COLO668 (cell line): ENCODE data around the gene BNC1.
"Not testable (repeated sequence)": the region's sequence is repeated elsewhere in the genome, so short reads cannot be mapped to it uniquely, and the experiment has no call there.

Experiments
- DNase-seq: peaks from one replicate; lab custom pipeline; 2025; ENCODE audit not compliant: unreplicated experiment; lab: John Stamatoyannopoulos, UW

Gene BNC1

GRCh38 chr15:83293201-83293600 is 8.7 kb upstream of the BNC1 start:
- no peak for DNase-seq

GRCh38 chr15:83292317-83292716 is 7.9 kb upstream of the BNC1 start:
- DNase-seq, result no peak

- DNase-seq, result no peak
Measured at GRCh38 chr15:83290236-83290635, 5.8 kb upstream of the BNC1 start.

GRCh38 chr15:83289160-83289559 is 4.7 kb upstream of the BNC1 start:
- no peak for DNase-seq

DNA sequence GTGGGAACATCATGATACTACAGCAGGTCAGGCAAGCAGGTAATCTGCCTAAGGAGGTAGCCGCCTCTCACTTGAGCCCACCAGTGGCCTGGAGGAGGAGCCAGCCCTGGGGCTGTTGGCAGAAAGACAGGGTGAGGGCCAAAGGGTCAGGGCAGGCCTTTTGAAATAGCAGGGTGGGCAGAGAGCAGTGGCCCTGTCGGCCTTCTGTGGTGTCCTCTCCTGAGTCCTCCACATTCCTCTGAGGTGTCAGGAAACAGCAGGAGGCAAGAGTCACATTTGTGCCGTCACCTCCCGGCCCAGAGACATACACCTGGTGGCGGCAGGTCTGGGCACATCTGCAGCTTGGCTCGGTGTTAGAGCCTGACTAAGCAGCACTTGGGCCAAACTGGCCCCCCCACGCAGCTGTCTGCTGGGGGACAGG is 3.9 kb upstream of the BNC1 start:
- no peak for DNase-seq

DNA sequence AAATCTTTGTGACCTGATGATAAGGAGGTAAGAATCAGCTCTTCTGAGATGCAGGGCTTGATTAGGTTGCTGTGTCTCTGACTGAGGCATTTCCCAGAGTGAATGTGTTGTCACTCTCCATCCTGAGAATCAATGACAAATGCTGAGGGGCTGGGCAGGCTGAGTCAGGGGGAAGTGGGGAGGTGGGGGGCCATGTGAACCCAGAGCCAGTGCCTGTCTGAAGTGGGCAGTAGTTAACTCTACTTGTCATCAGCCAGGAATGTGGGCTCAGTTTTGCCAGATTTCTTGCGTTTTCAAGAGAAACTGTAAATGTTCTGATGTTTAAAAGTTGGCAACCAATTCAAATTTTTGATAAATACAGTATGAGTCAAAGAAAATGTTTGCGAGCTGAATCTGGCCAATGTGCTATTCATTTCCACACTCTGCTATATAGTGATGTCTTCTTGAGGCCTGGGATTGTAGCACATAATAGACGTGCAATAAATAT is 3.1 kb upstream of the BNC1 start:
- DNase-seq, result no peak

GRCh38 chr15:83285979-83286553 is 1.6 kb upstream of the BNC1 start:
- DNase-seq, result no peak

DNA sequence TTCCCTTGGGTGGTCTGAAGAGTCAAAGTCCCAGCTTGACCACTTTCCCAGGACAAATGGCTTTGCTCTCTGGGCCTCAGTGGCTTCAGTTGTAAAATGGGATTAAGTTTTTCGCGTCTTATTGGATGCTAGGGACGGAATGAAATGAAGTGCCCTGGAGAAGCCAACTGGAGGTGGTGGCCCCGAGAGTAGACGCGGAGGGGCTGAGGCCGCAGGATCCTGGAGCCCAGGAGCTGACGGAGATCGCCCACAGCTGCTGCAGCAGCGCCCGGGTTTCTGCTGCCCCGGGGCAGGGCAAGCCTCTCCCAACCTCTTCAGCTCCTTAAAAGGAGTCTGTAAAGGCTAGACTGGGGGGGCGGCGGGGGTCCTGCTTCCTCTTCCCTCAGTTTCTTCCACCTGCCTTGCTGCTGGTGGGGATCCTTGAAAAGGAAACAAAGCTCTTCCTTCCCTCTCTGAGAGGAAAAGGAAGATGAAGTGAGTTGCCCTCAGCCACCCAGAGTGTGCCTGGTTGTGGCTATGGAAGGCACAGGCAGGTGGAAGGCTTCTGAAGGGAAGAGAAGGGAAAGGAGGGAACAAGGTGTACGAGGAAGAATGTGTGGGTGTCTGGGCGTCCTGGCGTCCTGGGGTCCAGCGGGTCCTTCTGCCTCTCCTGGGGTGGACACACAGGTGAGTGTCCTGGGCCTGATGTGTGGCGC is 967 bp upstream of the BNC1 start:
- no peak for DNase-seq

DNA sequence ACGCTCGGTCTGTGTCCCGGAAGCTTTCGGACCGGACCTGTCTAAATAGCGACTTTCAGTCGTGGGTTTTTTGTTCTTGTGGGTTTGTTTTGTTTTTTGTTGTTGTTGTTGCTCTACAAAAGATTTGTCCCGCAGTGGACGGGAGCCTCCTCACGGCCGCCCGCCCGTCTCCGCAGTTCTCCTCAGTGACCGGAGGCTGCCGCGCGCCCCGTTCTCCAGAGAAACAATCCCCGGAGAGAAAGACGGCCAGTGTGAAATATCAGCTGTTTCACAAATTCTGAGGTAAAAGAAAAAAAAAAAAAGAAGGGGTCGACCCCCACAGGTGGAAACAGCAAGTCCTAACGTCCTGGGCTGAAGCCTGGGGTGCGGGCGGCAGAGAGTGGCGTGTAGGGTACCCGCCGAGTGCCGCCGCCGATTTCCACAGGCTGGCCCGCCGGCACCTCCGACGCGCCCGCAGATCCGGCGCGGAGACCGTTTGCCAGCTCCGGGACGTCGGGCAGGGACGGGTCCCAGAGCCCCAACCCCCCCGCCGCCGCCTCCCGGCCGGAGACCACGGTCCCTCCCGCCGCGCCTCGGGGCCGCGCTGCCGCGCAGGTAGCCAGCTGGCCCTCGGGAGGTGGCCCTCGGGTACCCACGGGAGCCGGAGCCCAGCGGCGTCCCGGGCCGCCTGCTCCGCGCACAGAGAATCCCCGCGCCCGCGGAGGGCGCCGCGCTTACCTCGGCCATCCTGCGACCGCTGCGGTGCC is 478 bp downstream of the BNC1 start:
- DNase-seq, result no peak

DNA sequence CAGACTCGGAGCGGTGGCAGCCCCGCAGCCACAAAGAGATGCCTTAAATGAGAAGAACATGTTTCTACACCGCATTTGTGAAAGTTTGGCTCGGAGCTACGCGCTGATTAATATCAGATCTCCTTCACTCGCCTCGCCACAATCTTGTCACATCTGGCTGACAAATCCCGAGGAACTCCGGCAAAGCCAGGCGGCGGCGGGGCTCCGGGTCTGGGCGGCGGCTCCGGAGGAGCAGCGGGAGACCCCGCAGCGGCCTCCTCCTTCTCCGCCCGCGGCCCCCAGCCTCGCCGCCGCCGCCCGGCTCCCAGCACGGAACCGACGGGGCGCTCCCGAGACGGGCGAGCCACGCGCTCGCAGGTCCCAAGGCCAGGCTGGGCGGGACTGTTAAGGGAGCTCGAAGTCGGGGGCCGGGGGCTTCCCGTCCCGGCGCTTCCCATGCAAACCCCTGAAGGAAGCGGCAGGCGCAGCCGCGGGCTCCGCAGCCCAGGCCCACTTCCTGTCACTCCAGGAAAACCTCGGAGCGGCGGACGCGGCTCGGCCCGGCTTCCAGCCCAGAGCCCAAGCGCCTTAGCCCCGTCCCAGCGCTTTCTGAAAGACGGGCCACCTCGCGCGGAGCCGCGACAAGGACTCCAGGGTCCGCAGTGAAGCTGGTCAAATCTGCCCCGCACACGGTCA is 1.2 kb downstream of the BNC1 start:
- peak; percentile 11 for DNase-seq

DNA sequence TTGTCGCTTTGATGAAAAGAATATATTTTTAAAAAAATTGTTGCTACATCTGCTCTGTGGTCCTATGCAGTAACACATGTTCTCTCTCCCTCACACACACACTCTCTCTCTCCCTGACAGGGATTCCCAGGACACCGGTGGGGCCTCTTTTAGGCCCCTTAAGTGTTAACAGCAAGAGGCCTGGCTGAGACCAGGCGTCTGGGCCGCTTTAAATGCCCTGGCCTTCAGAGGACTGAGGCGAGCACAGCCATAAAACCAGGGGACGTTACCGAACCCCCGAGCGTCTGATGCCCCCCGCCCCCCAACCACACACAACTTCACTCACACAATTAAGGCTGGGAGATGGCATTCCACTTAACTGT is 1.7 kb downstream of the BNC1 start:
- DNase-seq, result no peak

- no peak for DNase-seq
Measured at GRCh38 chr15:83282141-83282540, 2.3 kb downstream of the BNC1 start.

DNA sequence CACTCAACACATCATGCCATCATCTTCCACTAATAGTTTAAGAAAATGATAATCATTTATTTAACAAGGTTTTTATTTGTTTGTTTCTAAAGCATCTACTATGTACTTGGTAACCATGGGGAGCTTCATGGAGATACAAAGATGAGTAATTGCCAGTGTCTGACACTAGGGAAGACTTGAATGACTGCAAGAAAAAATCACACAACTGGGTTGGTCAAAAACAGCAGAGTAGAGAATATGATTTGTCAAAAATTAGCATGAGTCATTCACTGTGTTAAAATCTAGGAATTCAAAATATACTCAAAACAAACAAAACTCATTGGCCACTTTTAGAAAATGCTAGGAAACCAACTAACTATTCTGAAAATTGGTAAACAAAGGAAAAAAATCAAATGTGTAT is 6.3 kb downstream of the BNC1 start:
- DNase-seq, result no peak

- no peak for DNase-seq
Measured at GRCh38 chr15:83276661-83277060, 7.8 kb downstream of the BNC1 start.

DNA sequence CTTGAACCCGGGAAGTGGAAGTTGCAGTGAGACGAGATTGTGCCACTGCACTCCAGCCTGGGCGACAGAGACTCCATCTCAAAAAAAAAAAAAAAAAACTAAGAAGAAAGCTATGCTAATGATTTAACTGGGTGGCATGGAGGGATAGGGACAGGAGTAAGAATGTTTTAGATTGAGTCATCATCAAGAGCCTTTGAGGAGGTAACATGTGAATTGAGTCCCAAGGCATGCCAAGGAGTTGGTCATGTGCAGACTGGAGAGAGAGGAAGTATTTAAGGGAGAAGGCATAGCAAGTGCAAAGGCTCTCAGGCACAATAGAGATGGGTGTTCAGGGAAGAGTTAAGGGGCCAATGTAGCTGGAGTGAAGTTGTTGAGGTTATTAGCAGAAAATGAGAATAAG is 9.1 kb downstream of the BNC1 start:
- no peak for DNase-seq

- no peak for DNase-seq
Measured at GRCh38 chr15:83270176-83270575, 14.3 kb downstream of the BNC1 start.

- DNase-seq, result no peak
Measured at GRCh38 chr15:83268147-83268546, 16.3 kb downstream of the BNC1 start.

DNA sequence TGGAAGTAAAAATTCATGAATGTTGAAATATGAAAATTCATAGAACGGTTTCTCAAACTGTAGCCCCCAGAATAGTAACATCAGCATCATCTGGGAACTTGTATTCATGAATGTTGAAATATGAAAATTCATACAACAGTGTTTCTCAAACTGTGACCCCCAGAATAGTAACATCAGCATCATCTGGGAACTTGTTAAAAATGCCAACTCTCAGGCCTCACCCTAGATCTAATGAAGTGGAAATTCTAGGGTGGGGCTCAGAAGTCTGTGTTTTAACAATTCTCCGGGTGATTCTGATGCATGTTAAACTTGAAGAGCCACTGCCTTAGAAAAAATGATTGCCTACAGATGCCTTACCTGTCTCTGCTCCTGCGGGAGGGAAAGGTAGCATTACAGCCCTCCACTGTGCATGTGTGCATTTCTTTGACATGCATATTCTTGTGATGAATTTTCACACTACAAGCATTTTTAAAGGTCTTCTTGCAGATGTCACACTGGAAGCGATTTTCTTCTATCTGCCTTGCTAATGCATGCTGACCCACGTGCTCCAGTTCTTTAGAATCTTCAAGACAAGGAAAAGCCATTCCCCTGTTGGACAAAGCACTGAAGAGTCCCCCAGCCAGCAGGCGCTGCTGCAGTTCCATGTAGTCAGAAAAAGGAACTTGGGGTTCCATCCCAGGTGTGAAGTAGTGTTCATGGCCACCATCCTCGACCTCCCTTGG is 21.7 kb downstream of the BNC1 start:
- no peak for DNase-seq

- DNase-seq, result not testable (repeated sequence)
Measured at GRCh38 chr15:83262181-83262580, 22.3 kb downstream of the BNC1 start.

- DNase-seq, result no peak
Measured at GRCh38 chr15:83250781-83251180, 33.7 kb downstream of the BNC1 start.

DNA sequence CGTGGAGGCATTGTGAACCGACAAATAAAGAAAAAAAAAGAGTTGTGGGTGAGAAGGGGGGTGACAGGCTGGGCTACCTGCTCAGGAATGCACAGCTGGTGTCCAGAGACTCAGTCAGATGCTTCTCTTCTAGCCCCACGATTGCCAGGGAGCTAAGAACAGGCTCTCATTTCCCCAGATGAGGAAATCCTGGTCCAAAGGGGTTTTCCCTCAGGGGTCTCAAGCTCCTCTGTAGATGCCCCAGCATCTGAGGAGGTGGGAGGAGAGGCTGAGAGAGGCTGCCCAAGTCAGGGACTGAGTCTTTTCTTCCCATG is 35.5 kb downstream of the BNC1 start:
- no peak for DNase-seq
